NT2/D1 (cell line): ENCODE measurements around the gene RBMS3.
"Not testable (repeated sequence)": the region's sequence is repeated elsewhere in the genome, so short reads cannot be mapped to it uniquely, and the experiment has no call there.

ENCODE experiments used
- DNase-seq: peaks from one replicate; pipeline ENCODE4 v3.0.0-alpha.2; 2011; ENCODE audit warnings: low read depth, low spot score
- H3K27me3 ChIP-seq: 2 replicates; pipeline ENCODE4 v1.6.0; 2011; ENCODE audit warnings: mild to moderate bottlenecking; ENCODE audit not compliant: insufficient read length, insufficient read depth
- H3K36me3 ChIP-seq: 2 replicates; pipeline ENCODE4 v1.6.1; 2011; ENCODE audit warnings: mild to moderate bottlenecking, low read length, mixed read lengths; ENCODE audit not compliant: insufficient read depth, insufficient read length
- H3K4me1 ChIP-seq: 2 replicates; pipeline ENCODE4 v1.5.1; 2011; ENCODE audit not compliant: insufficient read depth, insufficient read length
- H3K4me3 ChIP-seq: 2 replicates; pipeline ENCODE4 v1.5.1; 2011; ENCODE audit warnings: low read depth; ENCODE audit not compliant: insufficient read length
- H3K9ac ChIP-seq: 2 replicates; pipeline ENCODE4 v1.6.0; 2011; ENCODE audit warnings: low read depth; ENCODE audit not compliant: insufficient read length
- H3K9me3 ChIP-seq: 2 replicates; pipeline ENCODE4 v1.5.1; 2011; ENCODE audit warnings: mild to moderate bottlenecking, low read length; ENCODE audit not compliant: insufficient read depth
- SUZ12 ChIP-seq: IDR thresholded peaks from 2 replicates; pipeline ENCODE4 v1.6.1; 2011; ENCODE audit not compliant: insufficient read length, insufficient read depth; ENCODE audit errors: extremely low read depth
- YY1 ChIP-seq: IDR thresholded peaks from 2 replicates; pipeline ENCODE4 v1.6.1; 2011; ENCODE audit not compliant: insufficient read length, insufficient read depth
- ZNF274 ChIP-seq: IDR thresholded peaks from 2 replicates; pipeline ENCODE4 v1.6.1; 2011; ENCODE audit warnings: mild to moderate bottlenecking, low read depth, low read length

The RBMS3 gene

GRCh38 chr3:29453284-29454001 is 172.6 kb downstream of the RBMS3 start:
- no peak overlapping the region for H3K4me3 ChIP-seq
- H3K36me3 ChIP-seq: no peaks in the 10 kb centered on the region
- H3K9ac ChIP-seq: no peak overlapping the region
- H3K9me3 ChIP-seq: no peaks in the 10 kb centered on the region
- DNase-seq: no peak
- no peaks in the 10 kb centered on the region for H3K4me1 ChIP-seq
- TF ChIP-seq YY1 (no peak), ZNF274 (no peak), SUZ12 (no peak)
- no peaks in the 10 kb centered on the region for H3K27me3 ChIP-seq

- no peaks in the 10 kb centered on the region for H3K36me3 ChIP-seq
- H3K9ac ChIP-seq: no peak overlapping the region
- no peak overlapping the region for H3K4me3 ChIP-seq
- DNase-seq: no peak
- no peaks in the 10 kb centered on the region for H3K4me1 ChIP-seq
- no peaks in the 10 kb centered on the region for H3K9me3 ChIP-seq
- H3K27me3 ChIP-seq: no peaks in the 10 kb centered on the region
- TF ChIP-seq ZNF274 (no peak), YY1 (no peak), SUZ12 (no peak)
These were observed 173.3 kb downstream of the RBMS3 start for GRCh38 chr3:29454161-29454611.

GRCh38 chr3:29456901-29457300 is 176.0 kb downstream of the RBMS3 start:
- Histone ChIP-seq H3K4me1 (no peaks in the 10 kb centered on the region), H3K9ac (no peak overlapping the region), H3K36me3 (no peaks in the 10 kb centered on the region), H3K9me3 (no peaks in the 10 kb centered on the region), H3K4me3 (no peak overlapping the region), H3K27me3 (no peaks in the 10 kb centered on the region)
- no peak for TF ChIP-seq SUZ12
- TF ChIP-seq YY1: no peak
- no peak for TF ChIP-seq ZNF274
- no peak for DNase-seq

- no peaks in the 10 kb centered on the region for H3K4me1 ChIP-seq
- H3K36me3 ChIP-seq: no peaks in the 10 kb centered on the region
- TF ChIP-seq SUZ12 (no peak), YY1 (no peak), ZNF274 (no peak)
- H3K9me3 ChIP-seq: no peaks in the 10 kb centered on the region
- H3K4me3 ChIP-seq: no peak overlapping the region
- no peak for DNase-seq
- H3K27me3 ChIP-seq: no peaks in the 10 kb centered on the region
- no peak overlapping the region for H3K9ac ChIP-seq
These were observed 182.4 kb downstream of the RBMS3 start for GRCh38 chr3:29463304-29463703.

GRCh38 chr3:29465836-29466235 is 185.0 kb downstream of the RBMS3 start:
- Histone ChIP-seq H3K4me1 (no peaks in the 10 kb centered on the region), H3K9ac (no peak overlapping the region), H3K4me3 (no peak overlapping the region), H3K36me3 (no peaks in the 10 kb centered on the region), H3K27me3 (no peaks in the 10 kb centered on the region), H3K9me3 (no peaks in the 10 kb centered on the region)
- no peak for DNase-seq
- TF ChIP-seq YY1 (no peak), SUZ12 (no peak), ZNF274 (no peak)

GRCh38 chr3:29466442-29466841 is 185.6 kb downstream of the RBMS3 start:
- Histone ChIP-seq H3K27me3 (no peaks in the 10 kb centered on the region), H3K9ac (no peak overlapping the region), H3K9me3 (no peaks in the 10 kb centered on the region), H3K4me1 (no peaks in the 10 kb centered on the region), H3K4me3 (no peak overlapping the region), H3K36me3 (no peaks in the 10 kb centered on the region)
- DNase-seq: no peak
- TF ChIP-seq ZNF274 (no peak), YY1 (no peak), SUZ12 (no peak)

GRCh38 chr3:29468187-29468586 is 187.3 kb downstream of the RBMS3 start:
- no peak for TF ChIP-seq SUZ12
- no peak for TF ChIP-seq YY1
- TF ChIP-seq ZNF274: no peak
- Histone ChIP-seq H3K4me3 (no peak overlapping the region), H3K9ac (no peak overlapping the region), H3K36me3 (no peaks in the 10 kb centered on the region), H3K4me1 (no peaks in the 10 kb centered on the region), H3K27me3 (no peaks in the 10 kb centered on the region), H3K9me3 (no peaks in the 10 kb centered on the region)
- DNase-seq: no peak

GRCh38 chr3:29473481-29474170 is 192.8 kb downstream of the RBMS3 start:
- not testable (repeated sequence) for H3K36me3 ChIP-seq, H3K4me1 ChIP-seq, H3K27me3 ChIP-seq, H3K9me3 ChIP-seq, H3K9ac ChIP-seq, DNase-seq, H3K4me3 ChIP-seq
